ENCODE data around the gene MLEC. TPM values are rescaled to one million over a fixed set of nuclear protein-coding genes. Genes with fewer than 3 reads are reported as not detected.
"Not testable (repeated sequence)": the region's sequence is repeated elsewhere in the genome, so short reads cannot be mapped to it uniquely, and the experiment has no call there.

Gene MLEC
- total and polyA plus RNA-seq, 2 experiments from 2014 or later: 122 to 215 TPM

DNA sequence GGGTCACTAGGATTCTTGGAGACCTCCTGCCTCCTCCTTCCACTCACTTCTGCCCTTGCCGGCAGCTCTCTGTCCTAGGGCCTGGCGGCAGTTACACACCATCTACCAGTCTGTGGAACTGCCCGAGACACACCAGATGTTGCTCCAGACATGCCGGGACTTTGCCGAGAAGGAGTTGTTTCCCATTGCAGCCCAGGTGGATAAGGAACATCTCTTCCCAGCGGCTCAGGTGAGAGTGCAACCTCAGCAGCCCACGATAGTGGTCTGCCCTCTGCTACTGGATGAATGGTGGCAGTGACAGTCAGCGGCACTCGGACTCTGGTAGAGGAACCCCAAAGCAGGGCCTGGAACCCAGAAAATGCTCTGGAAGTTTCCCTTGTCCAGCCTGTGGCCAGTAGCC lies 40.0 kb downstream of the MLEC start:
- H3K36me3 ChIP-seq: peaks cover 11% of the 10 kb centered on the region
- H3K9me3 ChIP-seq (ENCODE audit: low read depth): no peaks in the 10 kb centered on the region
- TF ChIP-seq, protein P1, sequence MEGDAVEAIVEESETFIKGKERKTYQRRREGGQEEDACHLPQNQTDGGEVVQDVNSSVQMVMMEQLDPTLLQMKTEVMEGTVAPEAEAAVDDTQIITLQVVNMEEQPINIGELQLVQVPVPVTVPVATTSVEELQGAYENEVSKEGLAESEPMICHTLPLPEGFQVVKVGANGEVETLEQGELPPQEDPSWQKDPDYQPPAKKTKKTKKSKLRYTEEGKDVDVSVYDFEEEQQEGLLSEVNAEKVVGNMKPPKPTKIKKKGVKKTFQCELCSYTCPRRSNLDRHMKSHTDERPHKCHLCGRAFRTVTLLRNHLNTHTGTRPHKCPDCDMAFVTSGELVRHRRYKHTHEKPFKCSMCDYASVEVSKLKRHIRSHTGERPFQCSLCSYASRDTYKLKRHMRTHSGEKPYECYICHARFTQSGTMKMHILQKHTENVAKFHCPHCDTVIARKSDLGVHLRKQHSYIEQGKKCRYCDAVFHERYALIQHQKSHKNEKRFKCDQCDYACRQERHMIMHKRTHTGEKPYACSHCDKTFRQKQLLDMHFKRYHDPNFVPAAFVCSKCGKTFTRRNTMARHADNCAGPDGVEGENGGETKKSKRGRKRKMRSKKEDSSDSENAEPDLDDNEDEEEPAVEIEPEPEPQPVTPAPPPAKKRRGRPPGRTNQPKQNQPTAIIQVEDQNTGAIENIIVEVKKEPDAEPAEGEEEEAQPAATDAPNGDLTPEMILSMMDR (IDR thresholded peaks at IDR 0.05; ENCODE audit: low read depth, low read length): no peak
- H3K27me3 ChIP-seq: no peaks in the 10 kb centered on the region
- peaks cover 4% of the 10 kb centered on the region for H3K4me1 ChIP-seq (ENCODE audit: low read depth)
- H3K27ac ChIP-seq: no peak overlapping the region
- DNase-seq (ENCODE audit: low read depth in 1 of 2, low spot score in 1 of 2): no peak
- no peak overlapping the region for H3K4me3 ChIP-seq

DNA sequence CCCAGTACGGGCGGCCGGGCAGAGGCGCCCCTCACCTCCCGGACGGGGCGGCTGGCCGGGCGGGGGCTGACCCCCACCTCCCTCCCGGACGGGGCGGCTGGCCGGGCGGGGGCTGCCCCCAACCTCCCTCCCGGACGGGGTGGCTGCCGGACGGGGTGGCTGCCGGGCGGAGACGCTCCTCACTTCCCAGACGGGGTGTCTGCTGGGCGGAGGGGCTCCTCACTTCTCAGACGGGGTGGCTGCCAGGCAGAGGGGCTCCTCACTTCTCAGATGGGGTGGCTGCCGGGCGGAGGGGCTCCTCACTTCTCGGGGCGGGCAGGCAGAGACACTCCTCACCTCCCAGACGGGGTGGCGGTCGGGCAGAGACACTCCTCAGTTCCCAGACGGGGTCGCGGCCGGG lies 45.2 kb downstream of the MLEC start:
- DNase-seq (ENCODE audit: low read depth in 1 of 2, low spot score in 1 of 2); H3K27ac ChIP-seq; H3K36me3 ChIP-seq; H3K27me3 ChIP-seq; H3K4me1 ChIP-seq (ENCODE audit: low read depth); H3K9me3 ChIP-seq (ENCODE audit: low read depth); H3K4me3 ChIP-seq: not testable (repeated sequence)

DNA sequence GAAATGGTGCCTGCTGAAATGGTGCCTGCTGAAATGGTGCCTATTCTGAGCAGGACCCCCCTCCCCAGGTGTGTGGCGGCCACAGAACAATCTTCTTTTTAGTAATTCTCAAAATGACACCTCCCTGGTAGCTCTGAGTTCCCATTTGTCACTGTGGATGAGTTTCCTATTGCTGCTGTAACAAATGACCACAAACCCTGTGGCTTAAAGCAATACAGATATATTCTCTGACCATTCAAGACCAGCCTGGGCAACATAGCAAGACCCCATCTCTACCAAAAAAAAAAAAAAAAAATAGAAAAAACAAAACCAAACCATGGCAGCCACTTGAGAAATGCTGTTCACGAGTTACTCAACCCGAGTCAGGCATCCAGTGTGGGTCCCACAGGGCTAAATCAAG lies 46.6 kb downstream of the MLEC start:
- Histone ChIP-seq H3K27ac (no peak overlapping the region), H3K27me3 (no peaks in the 10 kb centered on the region), H3K4me3 (no peak overlapping the region), H3K36me3 (no peaks in the 10 kb centered on the region), H3K9me3 (ENCODE audit: low read depth) (no peaks in the 10 kb centered on the region), H3K4me1 (ENCODE audit: low read depth) (no peaks in the 10 kb centered on the region)
- TF ChIP-seq, protein P1 (IDR thresholded peaks at IDR 0.05; ENCODE audit: low read depth, low read length): no peak
- DNase-seq (ENCODE audit: low read depth in 1 of 2, low spot score in 1 of 2): no peak

DNA sequence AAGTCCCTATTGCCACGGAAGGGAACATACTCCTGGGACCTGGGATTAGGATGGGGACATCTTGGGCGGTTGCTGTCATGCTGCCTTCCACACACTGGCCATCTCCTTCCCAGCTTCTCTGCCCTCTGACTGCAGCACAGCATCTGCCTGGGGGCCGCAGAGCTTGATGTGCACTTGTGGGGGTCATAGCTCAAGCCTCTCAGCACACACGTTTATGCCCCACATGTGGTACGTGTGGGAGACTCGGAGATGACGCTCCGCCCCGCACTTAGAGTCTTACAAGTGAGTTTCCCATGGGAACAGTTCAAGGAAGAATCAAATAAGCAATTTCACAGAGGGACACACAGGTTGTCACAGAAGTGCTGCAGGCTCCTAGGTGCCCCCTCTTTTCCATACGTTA lies 47.3 kb downstream of the MLEC start:
- Histone ChIP-seq H3K27ac (no peak overlapping the region), H3K4me1 (ENCODE audit: low read depth) (no peaks in the 10 kb centered on the region), H3K27me3 (no peaks in the 10 kb centered on the region), H3K4me3 (no peak overlapping the region), H3K36me3 (no peaks in the 10 kb centered on the region), H3K9me3 (ENCODE audit: low read depth) (no peaks in the 10 kb centered on the region)
- TF ChIP-seq, protein P1 (IDR thresholded peaks at IDR 0.05; ENCODE audit: low read depth, low read length): no peak
- no peak for DNase-seq (ENCODE audit: low read depth in 1 of 2, low spot score in 1 of 2)

DNA sequence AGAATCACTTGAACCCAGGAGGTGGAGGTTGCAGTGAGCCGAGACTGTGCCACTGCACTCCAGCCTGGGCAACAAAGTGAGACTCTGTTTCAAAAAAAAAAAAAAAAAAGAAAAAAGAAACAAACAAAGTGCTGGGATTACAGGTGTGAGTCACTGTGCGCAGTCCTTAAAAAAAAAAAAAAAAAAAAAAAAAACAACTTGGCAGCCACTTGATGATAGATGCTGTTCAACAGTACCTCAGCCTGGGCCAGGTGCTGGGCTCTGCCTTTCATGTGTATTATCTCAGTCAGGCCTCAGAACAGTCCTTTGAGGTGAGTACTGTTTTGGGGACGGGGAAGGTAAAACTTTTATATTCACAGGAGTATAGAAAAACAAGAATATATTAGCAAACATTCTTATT lies 48.2 kb downstream of the MLEC start:
- Histone ChIP-seq H3K27me3 (no peaks in the 10 kb centered on the region), H3K36me3 (no peaks in the 10 kb centered on the region), H3K4me3 (no peak overlapping the region), H3K4me1 (ENCODE audit: low read depth) (no peaks in the 10 kb centered on the region), H3K27ac (no peak overlapping the region), H3K9me3 (ENCODE audit: low read depth) (no peaks in the 10 kb centered on the region)
- TF ChIP-seq, protein P1 (IDR thresholded peaks at IDR 0.05; ENCODE audit: low read depth, low read length): no peak
- DNase-seq (ENCODE audit: low read depth in 1 of 2, low spot score in 1 of 2): no peak

DNA sequence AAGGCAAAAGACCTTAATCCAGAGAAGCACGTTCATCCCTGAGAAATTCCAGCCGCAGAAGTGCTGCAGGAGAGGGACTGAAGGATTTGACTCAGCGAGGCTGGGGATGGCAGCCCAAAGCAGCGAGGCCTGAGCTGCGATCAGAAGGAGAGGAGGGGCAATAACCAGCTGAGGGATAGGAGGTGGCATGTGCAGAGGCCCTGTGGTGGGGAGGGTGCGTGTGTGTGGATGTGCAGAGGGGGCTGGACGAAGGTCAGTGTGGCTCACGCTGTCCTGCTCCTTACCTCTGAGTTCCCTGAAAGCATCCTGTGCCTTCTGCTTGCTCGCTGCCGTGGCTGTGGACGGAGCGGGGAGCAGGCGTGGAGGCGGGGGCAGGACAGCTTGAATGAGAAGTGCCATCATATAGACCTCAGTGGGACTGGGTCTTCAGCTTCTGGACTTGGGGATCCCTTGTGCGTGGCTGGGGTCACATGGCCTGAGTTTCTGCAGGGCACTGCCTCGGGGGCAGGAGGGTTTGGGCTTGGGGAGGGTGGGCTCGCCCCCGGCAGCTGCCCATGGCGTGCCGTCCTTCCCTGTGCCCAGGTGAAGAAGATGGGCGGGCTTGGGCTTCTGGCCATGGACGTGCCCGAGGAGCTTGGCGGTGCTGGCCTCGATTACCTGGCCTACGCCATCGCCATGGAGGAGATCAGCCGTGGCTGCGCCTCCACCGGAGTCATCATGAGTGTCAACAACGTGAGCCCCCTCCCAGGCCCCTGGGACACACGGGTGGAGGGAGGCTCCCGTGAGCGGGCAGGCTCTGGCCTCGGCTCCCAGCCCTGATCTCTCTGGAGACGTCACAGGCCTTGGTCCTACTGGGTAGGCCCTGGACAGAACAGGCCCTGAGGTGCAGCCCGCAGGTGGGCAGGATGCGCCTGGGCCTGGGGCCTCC lies 49.7 kb downstream of the MLEC start:
- H3K4me1 ChIP-seq (ENCODE audit: low read depth): no peaks in the 10 kb centered on the region
- DNase-seq (ENCODE audit: low read depth in 1 of 2, low spot score in 1 of 2): no peak
- no peak overlapping the region for H3K27ac ChIP-seq
- TF ChIP-seq, protein P1 (IDR thresholded peaks at IDR 0.05; ENCODE audit: low read depth, low read length): no peak
- H3K27me3 ChIP-seq: no peaks in the 10 kb centered on the region
- no peaks in the 10 kb centered on the region for H3K9me3 ChIP-seq (ENCODE audit: low read depth)
- H3K36me3 ChIP-seq: no peaks in the 10 kb centered on the region
- H3K4me3 ChIP-seq: no peak overlapping the region
